IMR-90 (cell line): Measurements from ENCODE around the gene NDUFV3. TPM values are rescaled to one million over a fixed set of nuclear protein-coding genes. Genes with fewer than 3 reads are reported as not detected.

Experiments
- ATAC-seq: fragments of 200-7000 bp; cut with Tn5 transposase; 2 replicates; pipeline ENCODE4 v1.9.1; 2020; ENCODE audit warnings: low read depth, mild to moderate bottlenecking, moderate library complexity
- BruUV-seq: library from RNA; stranded (reverse); fragments of 400-500 nt; replicated peaks from 2 replicates; lab custom pipeline; 2021; lab: Mats Ljungman, UMichigan
- CTCF ChIA-PET: fragments of 300-600 bp; formaldehyde crosslinking; extraction: SDS; loops from one replicate; lab custom pipeline; 2021; ENCODE audit warnings: antibody characterized with exemption; lab: Yijun Ruan, JAX
- POLR2A ChIA-PET: fragments of 300-600 bp; sonication (Branson Sonifier 250); formaldehyde crosslinking; loops from one replicate; lab custom pipeline; 2022; ENCODE audit warnings: antibody characterized with exemption; ENCODE audit not compliant: unreplicated experiment; lab: Charles Lee
- DNase-seq: peaks from one replicate; pipeline ENCODE4 v3.0.0; 2013
- H2AFZ ChIP-seq: replicated peaks from 2 replicates; pipeline ENCODE3; 2013; ENCODE audit warnings: low read length, mild to moderate bottlenecking; ENCODE audit not compliant: poor library complexity
- H2AK5ac ChIP-seq: 2 replicates; pipeline ENCODE4 v1.6.1; 2013; ENCODE audit warnings: low read depth, low read length, inconsistent platforms
- H2AK9ac ChIP-seq: replicated peaks from 2 replicates; pipeline ENCODE3; 2013; ENCODE audit warnings: mild to moderate bottlenecking, low read depth, low read length, moderate library complexity; ENCODE audit not compliant: poor library complexity
- H2BK120ac ChIP-seq: 2 replicates; pipeline ENCODE4 v1.6.1; 2013; ENCODE audit warnings: low read depth, low read length, inconsistent platforms
- H2BK15ac ChIP-seq: 3 replicates; pipeline ENCODE4 v1.6.1; 2013; ENCODE audit warnings: low read depth, low read length, inconsistent platforms
- H2BK20ac ChIP-seq: 2 replicates; pipeline ENCODE4 v1.6.1; 2013; ENCODE audit warnings: low read depth, mild to moderate bottlenecking, inconsistent platforms, low read length, moderate library complexity
- H2BK5ac ChIP-seq: 2 replicates; pipeline ENCODE4 v1.6.1; 2013; ENCODE audit warnings: mild to moderate bottlenecking, low read depth, low read length, inconsistent platforms; ENCODE audit not compliant: poor library complexity, severe bottlenecking
- H3K14ac ChIP-seq: replicated peaks from 2 replicates; pipeline ENCODE4 v1.6.1; 2013; ENCODE audit warnings: low read depth, low read length, inconsistent platforms
- H3K18ac ChIP-seq: 2 replicates; pipeline ENCODE4 v1.6.1; 2013; ENCODE audit warnings: low read depth, low read length, control low read depth
- H3K23ac ChIP-seq: 2 replicates; pipeline ENCODE4 v1.6.1; 2013; ENCODE audit warnings: low read depth, low read length, inconsistent platforms
- H3K27ac ChIP-seq: 2 replicates; pipeline ENCODE4 v1.5.1; 2013; ENCODE audit warnings: mild to moderate bottlenecking, control low read depth, low read length; ENCODE audit not compliant: insufficient read depth
- H3K27me3 ChIP-seq: 2 replicates; pipeline ENCODE4 v1.6.1; 2013; ENCODE audit warnings: low read length; ENCODE audit not compliant: control insufficient read depth, insufficient read depth
- H3K36me3 ChIP-seq: 2 replicates; pipeline ENCODE4 v1.6.1; 2013; ENCODE audit warnings: low read length, mixed read lengths; ENCODE audit not compliant: control insufficient read depth, insufficient read depth
- H3K4ac ChIP-seq: 2 replicates; pipeline ENCODE4 v1.6.1; 2013; ENCODE audit warnings: low read depth, low read length, inconsistent platforms
- H3K4me1 ChIP-seq: 2 replicates; pipeline ENCODE4 v1.6.1; 2013; ENCODE audit warnings: low read length, mixed read lengths; ENCODE audit not compliant: control insufficient read depth, insufficient read depth
- H3K4me2 ChIP-seq: 2 replicates; pipeline ENCODE4 v1.6.1; 2013; ENCODE audit warnings: low read depth, mild to moderate bottlenecking, control low read depth, low read length, moderate library complexity
- H3K4me3 ChIP-seq: 2 replicates; pipeline ENCODE4 v1.5.1; 2013; ENCODE audit warnings: low read depth, mild to moderate bottlenecking, control low read depth, low read length, moderate library complexity; ENCODE audit not compliant: insufficient read depth
- H3K56ac ChIP-seq: 2 replicates; pipeline ENCODE4 v1.6.1; 2013; ENCODE audit warnings: low read length, inconsistent platforms; ENCODE audit not compliant: insufficient read depth; ENCODE audit errors: extremely low read depth
- H3K79me1 ChIP-seq, 2 experiments: 2 replicates each; pipeline ENCODE4 v1.6.1; 2013; ENCODE audit warnings: low read length in 2 of 2, inconsistent platforms in 1 of 2, low read depth in 1 of 2
- H3K9ac ChIP-seq: 2 replicates; pipeline ENCODE4 v1.6.1; 2013; ENCODE audit warnings: low read depth, low read length, control low read depth
- H3K9me1 ChIP-seq: 2 replicates; pipeline ENCODE4 v1.6.1; 2013; ENCODE audit warnings: low read length, inconsistent platforms; ENCODE audit not compliant: insufficient read depth
- H3K9me3 ChIP-seq: 2 replicates; pipeline ENCODE4 v1.6.1; 2013; ENCODE audit warnings: low read length; ENCODE audit not compliant: control insufficient read depth, insufficient read depth
- H4K20me1 ChIP-seq: 2 replicates; pipeline ENCODE4 v1.6.1; 2013; ENCODE audit warnings: low read length, inconsistent platforms; ENCODE audit not compliant: insufficient read depth
- H4K5ac ChIP-seq: 2 replicates; pipeline ENCODE4 v1.6.1; 2013; ENCODE audit warnings: mild to moderate bottlenecking, low read depth, low read length, control low read depth
- H4K8ac ChIP-seq, 2 experiments: 2 replicates each; pipeline ENCODE4 v1.6.1; 2013; ENCODE audit warnings: low read depth in 2 of 2, low read length in 2 of 2, control low read depth in 1 of 2, inconsistent platforms in 1 of 2
- H4K91ac ChIP-seq: 2 replicates; pipeline ENCODE4 v1.6.1; 2013; ENCODE audit warnings: low read depth, low read length, inconsistent platforms; ENCODE audit not compliant: insufficient read depth
- BHLHE40 ChIP-seq: fragments of 150-350 bp; IDR thresholded peaks from 2 replicates; pipeline ENCODE4 v1.6.1; 2016; ENCODE audit warnings: mild to moderate bottlenecking, low read depth, low read length
- CEBPB ChIP-seq: IDR thresholded peaks from 2 replicates; pipeline ENCODE4 v1.6.1; 2012; ENCODE audit warnings: low read depth, low read length, improper control_type of control experiment
- CHD1 ChIP-seq: IDR thresholded peaks from 2 replicates; pipeline ENCODE4 v1.6.1; 2012; ENCODE audit warnings: low read depth, low read length, improper control_type of control experiment
- FOS ChIP-seq: fragments of 150-350 bp; IDR thresholded peaks from 2 replicates; pipeline ENCODE4 v1.6.1; 2016; ENCODE audit warnings: low read depth, low read length
- MXI1 ChIP-seq: IDR thresholded peaks from 2 replicates; pipeline ENCODE4 v1.6.1; 2012; ENCODE audit warnings: low read depth, mild to moderate bottlenecking, low read length, moderate library complexity, borderline replicate concordance
- NFE2L2 ChIP-seq: fragments of 150-350 bp; IDR thresholded peaks from 2 replicates; pipeline ENCODE4 v1.6.1; 2016; ENCODE audit warnings: low read depth, mild to moderate bottlenecking, low read length
- POLR2A ChIP-seq: IDR thresholded peaks from 2 replicates; pipeline ENCODE4 v1.6.1; 2012; ENCODE audit warnings: mild to moderate bottlenecking, low read depth, low read length
- RAD21 ChIP-seq: IDR thresholded peaks from 2 replicates; pipeline ENCODE4 v1.6.1; 2012; ENCODE audit warnings: low read length, improper control_type of control experiment
- RCOR1 ChIP-seq: IDR thresholded peaks from 2 replicates; pipeline ENCODE4 v1.6.1; 2012; ENCODE audit warnings: mild to moderate bottlenecking, low read length, improper control_type of control experiment; ENCODE audit not compliant: insufficient replicate concordance
- RFX5 ChIP-seq: IDR thresholded peaks from 2 replicates; pipeline ENCODE4 v1.8.0; 2012; ENCODE audit warnings: low read depth, mild to moderate bottlenecking, low read length, moderate library complexity
- SMC3 ChIP-seq: fragments of 150-350 bp; IDR thresholded peaks from 2 replicates; pipeline ENCODE4 v1.6.1; 2016; ENCODE audit warnings: low read depth, mild to moderate bottlenecking, antibody characterized with exemption, low read length, moderate library complexity
- USF2 ChIP-seq: fragments of 150-350 bp; IDR thresholded peaks from 2 replicates; pipeline ENCODE4 v1.6.1; 2017; ENCODE audit warnings: mild to moderate bottlenecking, antibody characterized with exemption, low read length, low read depth
- WGBS, 2 experiments: methylation state at CpG; one replicate each; pipeline versions ENCODE4 v1.1.5 to v1.1.7; 2013; ENCODE audit warnings: missing lambda C conversion rate in 2 of 2; ENCODE audit not compliant: insufficient read length in 1 of 2; ENCODE audit errors: extremely low coverage in 2 of 2; 5-methylcytosine and 5-hydroxymethylcytosine counted together
- dilution Hi-C: fragments of 300-500 bp; cut with HindIII; formaldehyde crosslinking; loops from one replicate; pipeline ENCODE4 v1.14.3; 2018; ENCODE audit warnings: low sequenced_read_pairs; ENCODE audit not compliant: unreplicated experiment
- in situ Hi-C: fragments of 300-500 bp; cut with MboI; formaldehyde crosslinking; loops from 3 replicates; pipeline ENCODE4 v1.14.3; 2019; ENCODE audit warnings: low sequenced_read_pairs, inconsistent platforms, mixed read lengths
- intact Hi-C: fragments of 100-400 bp; cut with micrococcal nuclease; formaldehyde crosslinking; loops from 2 replicates; pipeline ENCODE4 v1.10.0; 2022
- polyA plus RNA-seq, 3 experiments: library from polyadenylated mRNA; depleted of rRNA; stranded (reverse); fragments of >200 nt; gene quantifications; 2 replicates each; pipeline ENCODE4 v1.2.3, GENCODE V29; 2012; ENCODE audit warnings: low replicate concordance in 1 of 3
- total RNA-seq: library from RNA; depleted of rRNA; stranded (reverse); fragments of >200 nt; gene quantifications from 2 replicates; pipeline ENCODE4 v1.2.3, GENCODE V29; 2012

Gene NDUFV3
- total and polyA plus RNA-seq, 2 of the 4 experiments (the other 2 are of a cell fraction) = 38.5 to 55.6 TPM

GRCh38 chr21:42937960-42938605, 45.0 kb downstream of the NDUFV3 start:
- H4K8ac ChIP-seq = no peak overlapping the region
- intact Hi-C loops = no loop called here
- no peak overlapping the region for H3K18ac ChIP-seq
- no peak overlapping the region for H2AFZ ChIP-seq
- no peaks in the 10 kb centered on the region for H3K79me1 ChIP-seq
- DNase-seq (no peak), ATAC-seq (no peak)
- no peak overlapping the region for H3K4me2 ChIP-seq
- in situ Hi-C loops = no loop called here
- dilution Hi-C loops = no loop called here
- no peak overlapping the region for H2AK9ac ChIP-seq
- H2BK120ac ChIP-seq = no peak overlapping the region
- H3K4ac ChIP-seq = no peak overlapping the region
- no peak overlapping the region for H3K9ac ChIP-seq
- H2BK5ac ChIP-seq = no peak overlapping the region
- BruUV-seq = no TSS peak
- 100% methylated on average over 2 of the region's 21 CpGs; no CpG with 5 or more reads in 1 of the 2 experiments for WGBS, 2 experiments
- H3K23ac ChIP-seq = no peak overlapping the region
- POLR2A ChIA-PET = no interaction called here
- H3K14ac ChIP-seq = no peak overlapping the region
- CTCF ChIA-PET = no interaction called here
- no peak overlapping the region for H2BK20ac ChIP-seq
- H3K36me3 ChIP-seq = no peaks in the 10 kb centered on the region
- no peak overlapping the region for H4K5ac ChIP-seq
- H2AK5ac ChIP-seq = no peak overlapping the region
- H3K4me3 ChIP-seq = no peak overlapping the region
- no peaks in the 10 kb centered on the region for H3K27me3 ChIP-seq
- H3K27ac ChIP-seq = no peak overlapping the region
- TF ChIP-seq BHLHE40 = no peak
- TF ChIP-seq CHD1 = no peak
- TF ChIP-seq RFX5 = no peak
- TF ChIP-seq SMC3 = no peak
- no peak for TF ChIP-seq NFE2L2
- no peak for TF ChIP-seq RAD21
- TF ChIP-seq MXI1 = no peak
- TF ChIP-seq CEBPB = no peak
- no peak for TF ChIP-seq POLR2A
- TF ChIP-seq USF2 = no peak
- no peak for TF ChIP-seq FOS
- TF ChIP-seq RCOR1 = no peak
- H4K20me1 ChIP-seq = no peaks in the 10 kb centered on the region
- H3K4me1 ChIP-seq = no peaks in the 10 kb centered on the region; the same call in 1 of the 2 replicates
- H4K91ac ChIP-seq = no peak overlapping the region
- peaks cover 5% of the 10 kb centered on the region; the same call in 1 of the 2 replicates for H3K9me1 ChIP-seq
- no peak overlapping the region for H2BK15ac ChIP-seq
- H3K9me3 ChIP-seq = no peaks in the 10 kb centered on the region
- no peak overlapping the region for H3K56ac ChIP-seq
